ENCODE measurements around the gene SPACA7.

The SPACA7 gene, protein sequence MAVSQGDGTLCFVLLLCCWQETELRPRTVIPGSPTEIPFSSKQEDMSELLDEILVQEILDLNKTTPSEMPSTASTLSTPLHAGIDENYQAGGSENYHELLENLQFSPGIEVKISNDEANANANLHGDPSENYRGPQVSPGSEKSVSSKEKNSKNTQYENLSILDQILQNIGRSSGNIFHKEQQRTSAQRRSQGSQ

DNA sequence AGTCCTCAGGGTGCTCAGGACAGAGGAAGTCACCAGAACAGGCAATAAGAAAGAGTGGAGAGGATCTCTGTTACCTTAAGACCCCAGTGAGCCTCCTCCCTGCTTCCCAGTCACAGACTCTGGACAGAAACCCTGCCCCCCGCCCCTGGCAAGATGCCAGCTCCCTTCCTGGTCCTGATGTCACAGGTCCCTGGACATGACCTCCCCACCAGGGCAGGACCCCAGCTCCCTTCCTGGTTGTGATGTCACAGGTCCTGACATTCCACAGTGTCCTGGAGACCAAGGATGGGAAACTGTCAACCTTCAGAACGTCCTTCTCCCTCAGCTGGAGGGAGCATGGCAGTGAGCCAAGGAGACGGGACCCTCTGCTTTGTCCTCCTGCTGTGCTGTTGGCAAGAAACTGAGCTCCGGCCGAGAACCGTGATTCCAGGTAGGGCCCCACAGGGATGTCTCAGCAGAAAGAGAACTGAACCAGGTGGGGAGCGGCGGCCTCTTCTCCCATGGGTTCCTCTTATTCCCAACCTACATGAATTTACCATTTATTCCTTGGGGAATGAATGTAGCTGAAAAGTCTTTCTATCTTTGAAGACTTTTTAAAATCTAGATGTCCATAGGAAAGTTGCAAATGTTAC is at the start of gene SPACA7:
Gene SPACA7, plus strand, starts transcription at position 306 of the 632 bp plus-strand sequence. Its CDS starts 31 bp downstream, at position 337.
- DNase-seq = no peak

DNA sequence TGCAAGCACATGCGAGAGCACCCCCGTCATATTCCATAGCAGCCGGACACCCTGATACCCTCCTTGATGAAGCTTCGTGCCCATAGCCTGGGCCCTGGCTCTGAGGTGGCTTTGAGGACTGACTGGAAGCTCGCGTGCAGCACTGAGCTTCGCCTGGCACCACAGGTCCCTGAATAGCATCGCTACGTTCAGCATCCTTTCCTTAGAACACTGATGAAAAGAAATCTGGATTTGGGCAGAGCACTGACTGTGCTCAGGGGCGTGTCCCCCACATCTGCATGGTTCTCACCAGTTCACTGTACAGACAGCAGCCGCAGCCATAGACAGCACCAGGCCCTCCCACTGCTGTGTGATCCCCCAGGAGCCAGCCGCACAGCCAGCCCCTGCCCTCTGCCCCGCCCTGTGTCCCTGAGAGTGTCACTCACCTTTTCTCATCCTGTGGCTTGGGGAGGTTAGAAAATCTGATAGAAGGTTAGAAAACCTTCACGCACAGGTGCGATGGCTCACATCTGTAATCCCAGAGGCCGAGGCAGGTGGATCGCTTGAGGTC is 49.3 kb upstream of the SPACA7 start:
- no peak for DNase-seq

DNA sequence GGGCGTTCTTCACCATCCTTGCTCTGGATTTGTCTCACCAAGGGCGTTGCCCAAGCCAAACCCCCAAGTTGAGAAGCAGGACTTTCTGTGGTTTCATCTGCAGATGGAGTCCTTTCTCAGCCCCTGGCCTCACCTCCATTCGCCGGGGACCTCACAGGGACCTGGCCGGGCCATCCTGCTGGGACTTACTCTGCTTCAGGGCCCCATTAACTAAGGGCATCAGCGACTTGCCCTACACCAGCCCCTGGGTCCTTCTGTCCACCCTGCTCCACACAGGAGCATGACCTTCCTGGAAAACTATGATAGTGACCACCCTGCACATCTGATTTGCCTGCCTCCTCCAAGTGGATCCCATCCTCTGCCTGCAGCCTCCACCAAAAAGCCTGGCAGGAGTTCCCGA is 47.2 kb upstream of the SPACA7 start:
- no peak for DNase-seq

DNA sequence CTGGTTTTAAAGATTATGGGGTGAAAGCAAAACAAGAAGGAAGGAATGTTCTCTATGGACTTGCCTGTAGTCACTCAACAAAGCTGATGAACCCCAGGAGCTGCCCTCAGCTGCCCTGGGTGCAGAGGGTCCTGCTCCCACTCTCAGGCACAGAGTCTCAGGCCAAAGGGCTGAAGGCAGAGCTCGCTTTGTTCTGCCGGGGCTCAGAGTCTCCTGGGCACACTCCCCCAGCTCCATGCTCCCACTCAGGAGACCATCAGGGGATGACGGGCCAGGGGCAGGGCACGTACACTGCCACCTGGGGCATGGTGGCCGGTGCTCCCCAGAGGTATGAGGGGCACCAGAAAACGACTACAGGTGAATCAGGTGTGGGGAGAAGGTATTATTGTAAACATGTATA is 46.8 kb upstream of the SPACA7 start:
- DNase-seq = no peak

DNA sequence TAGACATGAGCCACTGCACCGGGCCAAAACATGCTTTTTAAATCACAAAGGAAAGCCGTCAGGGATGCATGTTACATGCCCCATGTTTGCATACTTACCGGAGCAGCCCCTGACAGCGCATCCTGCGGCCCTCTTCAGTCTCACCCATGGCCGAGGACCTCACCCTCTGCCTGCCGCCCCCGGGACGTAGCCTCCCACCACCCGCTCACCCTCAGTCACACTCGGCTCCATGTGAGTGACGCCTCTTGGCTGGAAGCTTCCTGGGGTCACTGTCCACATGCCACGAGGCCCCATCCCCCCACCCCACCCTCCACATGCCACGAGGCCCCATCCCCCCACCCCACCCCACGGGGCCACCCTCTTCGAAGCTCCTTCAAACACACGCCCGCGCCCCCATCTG is 46.1 kb upstream of the SPACA7 start:
- DNase-seq = no peak

DNA sequence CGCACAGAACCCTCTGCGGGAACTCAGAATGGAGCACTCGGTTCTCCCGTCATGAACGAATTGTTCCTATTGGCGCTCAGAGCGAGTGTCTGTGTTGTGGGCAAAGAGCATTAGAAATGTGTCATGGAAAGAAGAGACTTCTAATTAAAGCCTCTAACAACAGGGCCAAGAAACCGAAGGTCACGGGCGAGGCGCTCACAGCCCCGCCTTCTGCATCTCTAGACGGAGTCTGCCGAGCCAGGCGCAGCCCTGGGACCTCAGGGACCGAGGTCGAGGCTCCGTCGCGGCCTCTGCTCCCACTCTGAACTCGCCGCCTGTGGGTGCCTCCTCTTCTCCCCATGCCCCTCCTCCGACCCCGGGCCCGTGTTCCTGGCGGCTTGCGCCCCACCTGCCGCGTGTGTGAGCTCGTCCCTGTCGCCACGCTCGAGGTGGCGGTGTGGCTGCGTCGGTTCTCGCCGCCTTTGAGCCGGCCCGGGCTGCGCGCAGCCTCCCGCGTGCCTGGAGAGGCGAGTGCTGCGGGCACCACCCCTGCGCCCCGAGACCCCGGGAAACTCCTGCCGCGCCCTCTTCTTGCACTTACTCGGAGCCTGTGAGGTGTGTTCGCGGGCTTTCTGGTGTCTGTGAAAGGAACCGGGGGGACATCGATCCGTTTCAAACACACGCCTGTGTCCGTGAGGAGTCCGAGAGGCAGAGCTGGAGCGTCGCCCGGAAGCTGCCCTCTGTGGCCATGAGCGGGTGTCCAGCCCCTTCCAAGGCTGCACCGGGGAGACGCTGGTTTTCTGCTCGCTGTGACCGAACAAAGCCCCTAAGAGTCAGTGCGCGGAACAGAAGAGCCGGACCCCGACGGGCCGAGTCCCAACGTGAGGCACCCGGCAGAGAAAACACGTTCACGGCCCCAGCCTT is 45.4 kb upstream of the SPACA7 start:
- DNase-seq = no peak

DNA sequence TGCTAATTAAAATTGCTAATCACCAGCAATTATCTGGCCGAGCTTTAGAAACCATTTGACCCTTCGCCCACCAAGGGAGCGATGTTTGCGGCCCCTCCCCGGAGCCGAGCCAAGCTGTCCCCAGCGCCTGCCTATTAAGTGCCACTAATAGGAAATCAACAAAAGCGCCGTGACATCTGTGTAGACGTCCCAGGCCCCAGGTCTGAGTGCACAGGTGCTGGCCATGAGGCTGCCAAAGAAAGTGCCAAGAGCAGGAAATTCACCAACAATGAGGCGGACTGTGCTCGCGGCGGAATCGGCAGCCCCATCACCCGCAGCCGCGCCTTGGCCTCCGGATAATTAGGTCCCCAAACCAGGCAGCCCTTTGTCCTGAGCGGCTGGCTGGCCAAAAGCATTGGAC is 44.5 kb upstream of the SPACA7 start:
- DNase-seq = no peak

DNA sequence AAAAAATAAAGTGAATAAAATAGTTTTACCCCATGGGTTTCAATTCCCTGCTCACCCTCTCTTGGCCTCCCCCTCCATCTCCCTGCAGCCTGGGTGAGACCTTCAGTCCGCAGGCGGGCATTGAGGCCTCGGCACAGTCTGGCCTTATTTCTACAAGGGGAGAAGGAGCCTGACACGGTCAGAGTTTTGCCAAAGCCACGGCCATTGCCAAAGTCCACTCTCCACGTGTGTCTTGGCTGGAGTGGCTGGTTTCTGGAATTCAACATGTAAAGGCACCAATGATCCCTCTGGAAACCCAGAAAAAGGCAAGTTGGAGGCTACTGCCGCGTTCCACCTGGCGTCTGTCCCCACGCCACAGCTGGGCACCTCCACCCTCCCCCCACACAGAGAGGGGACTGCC is 43.4 kb upstream of the SPACA7 start:
- DNase-seq = no peak

DNA sequence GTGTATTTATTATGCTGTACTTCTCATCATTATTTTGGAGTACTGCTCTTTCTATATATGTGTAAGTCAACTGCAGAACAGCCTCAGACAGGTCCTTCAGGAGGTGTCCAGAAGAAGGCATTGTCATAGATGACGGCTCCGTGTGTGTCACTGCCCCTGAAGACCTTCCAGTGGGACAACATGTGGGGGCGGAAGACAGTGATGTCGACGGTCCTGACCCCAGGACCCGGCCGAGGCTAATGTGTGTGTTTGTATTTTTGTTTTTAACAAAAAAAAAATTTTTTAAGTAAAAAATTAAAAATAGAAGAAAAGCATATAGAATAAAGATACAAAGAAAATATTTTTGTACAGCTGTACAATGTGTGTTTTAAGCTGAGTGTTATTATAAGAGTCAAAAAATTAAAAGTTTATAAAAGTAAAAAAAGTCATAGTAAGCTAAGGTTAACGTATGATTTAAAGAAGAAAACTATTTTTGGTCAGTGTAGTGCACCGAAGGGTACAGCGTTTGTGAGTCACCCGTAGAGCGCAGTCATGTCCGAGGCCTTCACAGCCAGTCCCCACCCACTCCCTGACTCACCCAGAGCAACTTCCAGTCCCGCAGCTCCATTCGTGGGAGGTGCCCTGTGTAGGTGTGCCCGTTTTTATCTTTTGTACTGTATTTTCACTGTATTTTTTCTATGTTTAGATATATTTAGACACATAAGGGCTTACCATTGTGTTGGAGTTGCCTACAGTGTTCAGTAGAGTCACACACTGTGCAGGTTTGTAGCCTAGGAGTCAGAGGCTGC is 42.2 kb upstream of the SPACA7 start:
- DNase-seq = no peak

DNA sequence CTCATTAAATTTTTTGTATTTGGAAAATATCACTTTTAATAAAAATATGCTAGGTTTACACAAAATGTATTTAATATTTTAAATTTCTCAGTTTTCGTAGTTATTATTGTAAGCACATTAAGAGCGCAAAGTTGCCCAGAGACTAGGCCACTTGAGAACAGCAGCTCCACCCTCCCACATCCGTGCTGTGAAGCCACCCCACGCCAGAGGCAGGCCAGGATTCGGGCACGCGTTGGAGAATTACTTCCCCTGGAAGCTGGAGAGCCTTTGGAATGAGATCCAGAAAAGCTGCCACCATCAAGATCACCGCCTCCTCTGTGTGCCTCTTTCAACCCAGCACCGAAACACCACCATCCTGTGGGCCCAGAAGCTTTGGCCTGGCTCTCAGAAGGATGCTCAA is 41.0 kb upstream of the SPACA7 start:
- DNase-seq = no peak

DNA sequence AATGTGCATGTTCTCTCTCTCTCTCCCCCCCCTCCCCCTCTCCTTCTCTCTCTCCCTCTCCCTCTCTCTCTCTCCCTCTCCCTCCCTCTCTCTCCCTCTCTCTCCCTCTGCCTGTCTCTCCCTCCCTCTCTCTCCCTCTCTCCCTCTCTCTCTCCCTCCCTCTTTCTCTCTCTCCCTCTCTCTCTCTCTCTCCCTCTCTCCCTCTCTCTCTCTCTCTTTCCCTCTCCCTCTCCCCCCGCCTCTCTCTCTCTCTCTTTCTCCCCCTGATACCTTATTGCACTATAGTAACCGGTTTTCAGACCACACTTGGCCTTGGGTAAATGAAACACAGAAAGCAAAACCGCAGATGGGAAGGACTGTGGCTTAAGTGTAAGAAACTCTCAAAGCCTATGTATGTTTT is 34.7 kb upstream of the SPACA7 start:
- no peak for DNase-seq

DNA sequence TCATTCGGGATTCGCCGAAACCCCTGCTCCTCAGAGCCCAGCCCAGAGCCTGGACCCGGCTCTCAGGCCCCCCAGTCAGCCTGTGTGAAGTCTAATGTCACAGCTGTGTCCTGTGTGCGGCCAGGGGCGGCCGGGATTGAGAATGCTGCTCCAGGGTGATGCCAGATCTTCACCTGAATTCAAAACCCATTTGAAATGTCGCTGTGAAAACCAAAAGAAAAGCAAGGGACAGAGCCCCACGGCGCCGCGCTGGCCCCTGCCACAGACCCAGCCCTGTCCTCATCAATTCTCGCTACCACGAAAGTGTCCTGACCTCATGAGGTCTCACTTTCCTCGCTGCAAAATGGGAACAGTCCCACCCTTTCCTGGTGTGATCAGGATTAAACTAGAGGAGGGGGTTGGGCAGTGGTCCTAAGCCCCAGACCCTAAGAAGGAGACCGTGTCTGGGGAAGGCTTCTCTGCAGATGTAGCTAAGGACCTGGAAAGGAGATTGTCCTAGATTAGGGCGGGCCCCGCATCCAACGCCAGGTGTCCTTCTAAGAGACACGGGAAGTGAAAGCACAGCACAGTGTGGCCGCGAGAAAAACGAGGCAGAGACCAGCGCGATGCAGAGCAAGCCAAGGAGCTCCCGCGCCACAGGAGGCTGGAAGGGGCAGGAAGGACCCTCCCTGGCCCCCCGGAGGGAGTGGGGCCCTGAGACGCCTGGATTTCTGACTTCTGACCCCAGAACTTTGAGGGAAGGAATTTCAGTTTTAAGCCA is 34.0 kb upstream of the SPACA7 start:
- no peak for DNase-seq

DNA sequence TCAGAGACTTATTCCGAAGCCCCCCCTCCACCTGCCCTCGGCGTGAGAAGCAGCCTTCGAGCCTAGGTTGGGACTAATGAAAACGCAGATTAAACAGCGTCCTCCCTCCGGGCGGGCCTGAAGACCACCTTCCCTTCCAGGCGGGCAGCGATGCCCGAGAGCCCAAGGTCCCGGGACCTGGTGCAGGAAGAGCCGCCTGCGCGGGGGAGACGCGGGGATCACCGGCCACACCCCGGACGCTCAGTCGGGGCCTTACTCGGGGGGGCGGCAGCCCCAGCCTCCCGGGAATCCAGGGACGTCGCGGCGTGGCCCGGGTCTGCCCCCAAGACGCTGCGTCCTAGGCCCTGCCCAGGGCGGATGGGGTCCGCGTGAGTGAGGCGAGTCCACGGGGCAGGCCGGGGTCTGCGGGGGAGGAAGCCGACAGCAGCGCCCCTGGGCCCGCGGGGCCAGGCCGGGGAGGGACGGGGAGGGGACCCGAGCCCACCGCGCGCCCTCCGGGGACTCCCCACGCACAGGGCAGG is 33.3 kb upstream of the SPACA7 start:
- DNase-seq = no peak

DNA sequence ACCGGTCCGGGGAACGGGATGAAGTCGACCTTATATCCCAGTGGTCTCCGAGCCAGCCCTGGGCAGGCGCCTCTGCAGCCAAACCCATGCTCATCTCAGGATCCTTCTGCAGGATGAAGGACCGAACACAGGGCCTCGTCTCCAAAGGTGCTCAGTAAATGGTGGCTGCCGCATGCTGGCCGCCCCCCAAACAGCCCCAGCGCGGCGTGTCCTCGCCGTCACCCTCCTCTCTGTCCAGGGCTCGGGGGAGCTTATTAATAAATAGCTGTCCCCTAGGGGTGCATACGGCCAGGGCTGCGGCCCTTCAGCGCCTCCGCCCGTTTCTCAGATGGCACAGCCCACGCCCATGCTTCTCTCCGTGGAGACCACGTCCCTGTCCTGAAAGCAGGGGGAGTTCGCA is 32.6 kb upstream of the SPACA7 start:
- no peak for DNase-seq

DNA sequence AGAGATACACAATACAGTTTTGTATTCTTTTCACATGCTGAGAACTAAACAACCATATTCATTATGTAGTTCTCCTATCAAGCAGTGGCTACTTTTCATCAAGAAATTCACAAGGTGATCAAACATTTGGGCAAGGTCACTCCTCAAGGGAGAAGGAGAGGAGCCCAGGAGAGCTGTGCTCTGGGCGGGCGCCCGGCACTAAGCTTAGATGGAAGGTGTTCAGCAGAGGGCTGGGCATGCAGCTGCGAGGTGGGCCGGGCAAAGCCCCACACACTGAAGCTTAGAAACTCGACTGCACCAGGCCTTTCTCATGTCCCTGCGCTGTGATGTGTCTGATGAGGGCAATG is 30.4 kb upstream of the SPACA7 start:
- no peak for DNase-seq

DNA sequence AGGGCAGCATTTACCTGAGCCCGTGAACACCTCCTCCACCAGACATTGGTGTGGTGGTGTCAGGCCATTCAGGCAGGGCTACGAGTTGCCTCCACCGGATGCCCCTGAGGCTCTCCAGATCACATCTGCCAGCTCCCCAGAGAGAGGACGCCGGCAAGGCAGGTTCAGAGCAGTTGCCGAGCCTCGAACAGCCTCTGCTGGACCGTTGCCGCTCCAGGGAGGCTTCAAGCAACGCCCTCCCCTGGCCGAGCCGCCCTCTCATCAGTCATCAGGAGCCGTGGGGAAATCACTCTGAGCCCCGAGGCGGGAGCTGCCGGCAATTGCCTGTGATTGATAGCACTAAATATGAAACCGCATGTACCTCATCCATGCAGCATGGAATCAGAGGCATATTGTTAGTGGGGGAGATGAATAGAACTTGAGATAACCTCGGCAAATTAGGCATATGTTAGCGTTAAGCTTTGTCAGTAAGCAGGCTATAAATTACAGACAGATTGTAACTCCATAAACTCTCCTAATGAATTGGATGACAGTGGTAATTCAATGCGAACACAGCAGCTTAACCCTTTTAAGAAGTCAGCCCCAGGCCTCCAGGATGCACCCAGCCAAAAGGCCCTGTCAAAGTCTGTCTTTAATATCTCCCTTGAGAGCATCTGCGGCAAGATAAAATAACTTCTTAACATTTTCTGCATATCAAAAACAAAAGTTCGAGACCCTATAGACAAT is 29.8 kb upstream of the SPACA7 start:
- no peak for DNase-seq

DNA sequence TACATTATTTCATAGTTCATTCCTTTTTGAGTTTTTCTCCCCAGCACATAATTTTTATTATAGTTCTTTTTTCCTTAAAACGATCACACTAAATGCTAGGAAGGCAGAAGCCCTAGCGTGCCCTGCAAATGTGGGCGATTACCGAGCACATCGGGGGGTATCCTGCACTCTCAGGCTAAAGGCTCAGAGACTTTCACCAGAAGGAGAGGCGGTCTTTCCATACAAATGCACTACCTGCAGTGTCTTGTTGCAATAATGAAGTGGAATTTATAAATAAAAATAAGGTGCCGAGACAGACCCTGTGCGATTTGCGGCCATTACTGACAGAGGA is 29.3 kb upstream of the SPACA7 start:
- no peak for DNase-seq

DNA sequence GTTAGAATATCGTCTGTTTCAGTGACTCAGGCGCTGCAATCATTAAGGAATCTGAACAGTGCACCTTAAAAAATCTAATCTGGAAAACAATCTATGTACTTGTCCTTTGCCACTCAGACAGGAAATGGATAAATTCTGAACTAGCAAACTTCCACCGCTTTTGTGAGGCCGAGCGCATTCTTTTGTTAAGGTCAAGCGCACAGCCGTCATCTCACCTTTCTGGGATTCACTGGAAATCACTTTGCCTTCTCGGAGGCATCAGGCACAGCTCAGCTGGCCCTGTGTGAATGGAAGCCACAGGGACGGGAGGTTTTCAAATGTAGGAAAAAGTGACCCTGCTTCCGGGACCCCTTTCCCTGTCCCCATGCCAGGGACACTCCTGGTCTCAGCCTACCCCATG is 28.2 kb upstream of the SPACA7 start:
- no peak for DNase-seq

DNA sequence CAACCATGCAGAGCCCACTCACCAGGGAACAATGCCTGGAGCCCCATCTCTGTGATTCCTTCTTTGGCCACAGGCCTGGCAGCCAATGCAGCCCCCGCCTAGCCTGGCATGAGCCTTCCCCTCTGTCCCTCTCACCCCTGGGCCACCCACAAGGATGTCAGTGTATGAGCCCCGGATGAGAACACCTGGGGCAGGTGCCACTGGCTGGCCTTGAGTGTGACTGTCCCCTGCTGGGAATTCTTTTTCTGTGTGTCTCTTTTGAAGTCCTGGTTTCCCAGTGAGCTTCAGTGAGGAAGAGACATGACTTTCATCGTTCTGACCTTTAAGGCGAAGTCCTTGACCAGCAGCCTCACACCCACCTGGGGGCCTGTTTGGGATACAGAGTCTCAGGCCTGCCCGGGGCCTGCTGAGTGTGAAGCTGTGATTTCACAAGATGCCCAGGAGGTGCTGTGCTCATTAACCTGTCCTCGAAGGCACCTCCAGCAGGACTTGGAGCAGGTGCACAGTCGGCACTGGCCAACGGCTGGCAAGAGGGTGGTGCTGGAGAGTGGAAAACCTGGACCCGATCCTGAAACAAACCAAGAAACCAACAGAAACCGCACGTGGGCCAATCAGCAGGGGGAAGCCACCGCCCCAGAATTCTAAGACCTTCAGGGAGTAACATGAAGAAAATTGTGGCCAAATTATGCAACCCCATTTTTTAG is 27.4 kb upstream of the SPACA7 start:
- no peak for DNase-seq

DNA sequence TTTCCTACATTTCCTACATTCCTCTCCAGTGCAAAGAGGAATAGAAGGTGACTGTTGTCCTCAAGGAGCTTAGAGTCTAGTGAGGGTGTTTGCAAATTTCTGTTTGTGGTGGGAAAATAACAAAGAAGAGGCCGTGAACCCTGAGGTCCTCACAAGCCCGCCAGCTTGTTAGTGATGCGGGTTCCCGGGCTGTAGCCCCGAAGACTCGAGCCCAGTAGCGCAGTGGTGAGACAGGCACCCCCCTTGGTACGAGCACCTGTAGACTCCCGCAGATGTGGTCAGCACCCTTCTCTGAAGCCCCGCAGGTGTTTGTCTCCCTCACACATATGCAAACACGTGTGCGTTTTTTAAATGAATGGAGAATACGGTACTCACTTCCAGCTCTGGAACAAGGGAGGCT is 26.5 kb upstream of the SPACA7 start:
- DNase-seq = no peak

DNA sequence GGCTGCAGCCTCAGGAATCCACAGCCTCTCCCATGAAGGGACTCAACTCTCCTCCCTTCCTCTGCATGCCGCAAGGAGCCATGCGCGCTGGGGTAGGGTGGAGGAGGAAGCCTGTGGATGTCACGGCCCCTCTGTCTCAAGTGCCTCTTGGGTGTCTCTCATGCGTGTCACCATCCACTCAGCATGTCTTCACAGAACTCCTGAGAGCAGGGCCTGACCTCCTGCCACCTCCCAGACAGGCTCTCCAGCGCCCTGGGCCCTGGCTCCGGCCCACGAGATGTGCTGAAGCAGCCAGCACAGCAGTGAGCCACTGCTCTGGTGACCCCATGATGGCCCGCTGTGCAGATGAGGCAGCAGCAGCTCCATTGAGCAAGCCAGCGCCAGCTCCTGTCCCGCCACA is 25.9 kb upstream of the SPACA7 start:
- no peak for DNase-seq
